GM18951 (cell line): ENCODE results near the gene ZNF346.
"Not testable (repeated sequence)": the region's sequence is repeated elsewhere in the genome, so short reads cannot be mapped to it uniquely, and the experiment has no call there.

Experiments used
- POLR2A ChIP-seq: IDR thresholded peaks from 4 replicates; pipeline ENCODE4 v1.6.1; 2011; ENCODE audit warnings: mild to moderate bottlenecking; ENCODE audit not compliant: insufficient read length, insufficient read depth; ENCODE audit errors: extremely low read depth
- in situ Hi-C: fragments of 300-500 bp; cut with MboI; formaldehyde crosslinking; loops from one replicate; pipeline ENCODE4 v1.12.0; 2022; ENCODE audit warnings: low sequenced_read_pairs, mixed read lengths, inconsistent platforms; ENCODE audit not compliant: unreplicated experiment

Gene ZNF346

GRCh38 chr5:177029498-177029897, 7.0 kb downstream of the ZNF346 start:
- in situ Hi-C loops, result no loop called here
- TF ChIP-seq POLR2A, result no peak

GRCh38 chr5:177035976-177036375, 13.5 kb downstream of the ZNF346 start:
- no peak for TF ChIP-seq POLR2A
- in situ Hi-C loops, result no loop called here

- TF ChIP-seq POLR2A, result no peak
- in situ Hi-C loops, result no loop called here
Measured at GRCh38 chr5:177036443-177036842, 13.9 kb downstream of the ZNF346 start.

GRCh38 chr5:177036921-177037320, 14.4 kb downstream of the ZNF346 start:
- no peak for TF ChIP-seq POLR2A
- in situ Hi-C loops, result no loop called here

GRCh38 chr5:177040814-177041420, 18.4 kb downstream of the ZNF346 start:
- in situ Hi-C loops, result no loop called here
- TF ChIP-seq POLR2A, result no peak

GRCh38 chr5:177041936-177042335, 19.4 kb downstream of the ZNF346 start:
- in situ Hi-C loops, result no loop called here
- TF ChIP-seq POLR2A, result no peak

GRCh38 chr5:177043114-177043513, 20.6 kb downstream of the ZNF346 start:
- in situ Hi-C loops, result no loop called here

DNA sequence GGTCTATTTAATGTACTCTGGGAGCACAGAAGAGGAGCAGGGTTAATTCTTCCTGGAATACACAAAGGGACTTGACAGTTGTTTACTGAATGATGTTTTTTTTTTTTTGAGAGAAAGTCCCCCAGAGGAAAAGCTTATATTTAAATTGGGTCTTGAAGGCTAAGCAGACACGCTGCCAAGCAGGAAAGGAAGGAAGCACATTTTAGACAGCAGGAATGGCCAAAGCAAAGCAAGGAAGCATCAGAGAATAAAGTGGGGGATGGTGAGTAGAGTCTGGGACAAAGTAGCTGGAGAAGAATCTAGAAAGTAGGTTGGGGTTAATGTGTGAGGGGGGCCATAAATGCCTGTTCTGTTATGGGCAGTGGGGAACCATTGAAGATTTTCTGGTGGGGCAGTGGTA, 21.5 kb downstream of the ZNF346 start:
- in situ Hi-C loops, result no loop called here
- no peak for TF ChIP-seq POLR2A

More at GRCh38 chr5:177043114-177043513, 20.6 kb downstream of the ZNF346 start:
- no peak for TF ChIP-seq POLR2A

GRCh38 chr5:177044641-177045040, 22.1 kb downstream of the ZNF346 start:
- in situ Hi-C loops, result no loop called here
- no peak for TF ChIP-seq POLR2A

DNA sequence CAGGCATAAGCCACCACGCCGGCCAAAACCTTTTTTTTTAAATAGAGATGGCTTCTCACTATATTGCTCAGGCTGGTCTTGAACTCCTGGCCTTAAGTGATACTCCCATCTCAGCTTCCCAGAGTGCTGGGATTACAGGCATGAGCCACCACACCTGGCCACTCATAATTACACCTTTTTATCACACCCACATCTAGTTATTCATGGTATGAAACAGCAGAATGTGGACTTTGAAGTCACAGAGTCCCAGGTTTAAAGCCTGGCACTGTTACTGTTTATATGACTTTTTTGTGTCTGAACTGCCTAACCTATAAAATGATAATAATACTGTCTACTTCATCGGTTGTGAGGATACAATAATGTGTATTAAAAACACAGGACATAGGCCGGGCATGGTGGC, 23.1 kb downstream of the ZNF346 start:
- TF ChIP-seq POLR2A, result no peak
- in situ Hi-C loops, result no loop called here

GRCh38 chr5:177048531-177048930, 26.0 kb downstream of the ZNF346 start:
- in situ Hi-C loops, result not testable (repeated sequence)

DNA sequence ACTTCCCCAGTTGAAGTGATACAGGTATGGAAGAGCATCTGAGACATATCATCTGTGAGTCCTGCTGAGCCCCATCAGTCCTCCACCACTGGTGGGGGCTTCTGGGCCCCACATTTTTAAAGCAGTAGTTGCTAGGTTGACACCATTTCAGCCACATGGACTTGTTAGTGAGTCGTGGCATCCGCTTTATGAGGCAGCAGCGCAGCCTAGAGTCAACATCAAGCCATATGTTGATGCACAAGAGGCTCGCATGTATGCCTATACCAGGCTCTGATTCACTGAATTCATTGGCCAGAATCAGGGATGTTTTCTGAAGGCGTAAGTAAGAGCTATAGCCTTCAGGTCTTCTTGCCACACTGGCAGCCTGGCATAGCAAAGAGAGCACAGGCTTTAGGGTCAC, 26.8 kb downstream of the ZNF346 start:
- TF ChIP-seq POLR2A, result no peak
- in situ Hi-C loops, result no loop called here

DNA sequence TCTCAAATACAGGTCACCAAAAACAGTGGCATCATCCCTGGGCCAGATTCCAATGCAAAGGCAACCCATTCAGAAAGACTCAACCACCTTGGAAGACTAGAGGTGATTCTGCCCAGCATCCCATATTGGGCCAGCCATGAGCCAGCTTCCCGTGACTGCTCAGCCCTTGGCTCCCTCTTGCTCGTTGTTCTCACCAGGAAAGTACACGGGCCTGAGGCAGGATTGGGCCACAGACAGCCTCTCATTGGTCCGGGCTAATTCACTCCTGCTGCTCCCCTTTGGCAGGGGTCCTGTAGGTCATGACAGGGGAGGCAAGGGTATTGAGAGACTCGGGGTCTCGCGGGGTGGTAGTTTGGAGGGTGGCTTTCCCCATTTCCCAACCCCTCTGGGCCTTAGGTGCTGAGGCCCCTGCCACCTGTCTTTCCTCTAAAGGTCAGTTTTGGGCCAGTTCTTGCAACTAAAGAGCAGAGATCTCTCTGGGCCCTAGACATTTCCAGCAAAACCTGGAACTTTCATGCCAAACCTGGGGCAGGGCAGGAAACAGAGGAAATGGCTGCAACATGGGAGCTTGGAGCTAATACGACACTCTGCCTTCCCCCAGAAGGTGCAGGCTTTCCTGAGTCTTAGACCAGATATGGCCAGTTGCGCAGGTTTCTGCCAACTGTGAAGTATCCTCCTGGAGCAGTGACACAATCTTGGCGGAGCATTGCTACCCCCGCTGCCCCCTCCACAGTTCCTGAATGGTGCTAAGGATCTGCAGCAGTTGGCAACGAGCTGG, 42.2 kb downstream of the ZNF346 start:
- TF ChIP-seq POLR2A, result no peak
- in situ Hi-C loops, result no loop called here

DNA sequence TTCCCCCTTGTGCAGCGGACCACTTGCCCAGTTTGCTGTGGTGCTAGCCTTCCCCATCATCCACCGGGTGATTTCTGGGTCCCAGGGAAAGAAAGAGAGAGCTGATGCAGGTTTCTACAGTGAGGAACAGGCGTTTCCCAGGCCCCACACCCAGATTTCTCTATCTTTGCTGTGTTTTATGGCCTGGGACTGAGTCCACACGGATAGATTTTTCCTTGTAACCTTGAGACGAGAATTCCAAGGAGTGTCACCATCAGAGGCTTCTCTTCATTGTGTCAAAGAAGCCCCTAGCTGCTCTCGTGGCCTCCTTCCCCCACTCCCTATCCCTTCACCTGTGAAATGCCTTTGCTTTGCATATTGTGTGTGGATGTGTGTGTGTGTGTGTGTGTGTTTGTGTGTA, 43.0 kb downstream of the ZNF346 start:
- no peak for TF ChIP-seq POLR2A
- in situ Hi-C loops, result no loop called here

DNA sequence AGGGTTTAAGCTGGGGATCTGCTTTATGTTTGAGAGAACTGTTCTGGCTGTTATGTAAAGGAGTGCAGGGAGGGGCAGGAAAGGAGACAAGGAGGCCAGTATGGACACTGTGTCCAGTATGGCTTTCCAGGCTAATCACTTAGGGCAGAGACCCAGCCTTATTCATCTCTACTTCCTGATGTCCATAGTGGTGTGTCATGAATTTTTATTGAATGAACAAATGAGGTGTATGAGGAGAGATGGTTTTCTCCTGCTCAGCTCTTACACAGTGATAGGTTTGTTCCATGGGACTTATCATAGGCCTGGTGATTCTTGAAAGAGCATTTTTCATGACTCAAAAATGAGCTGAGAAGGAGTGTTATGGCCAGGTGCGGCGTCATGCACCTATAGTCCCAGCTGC, 43.7 kb downstream of the ZNF346 start:
- TF ChIP-seq POLR2A, result no peak
- in situ Hi-C loops, result no loop called here

GRCh38 chr5:177067503-177067902, 45.0 kb downstream of the ZNF346 start:
- no peak for TF ChIP-seq POLR2A
- in situ Hi-C loops, result no loop called here
